GM12892 (cell line): ENCODE data around the gene UBR2.

Experiments used
- POLR2A ChIP-seq: IDR thresholded peaks from 2 replicates; pipeline ENCODE4 v1.6.1; 2011; ENCODE audit warnings: low read depth, low read length, control low read depth
- POLR2AphosphoS5 ChIP-seq: IDR thresholded peaks from 2 replicates; pipeline ENCODE4 v1.6.1; 2011; ENCODE audit warnings: low read depth, low read length, control low read depth
- TAF1 ChIP-seq: IDR thresholded peaks from 2 replicates; pipeline ENCODE4 v1.6.1; 2011; ENCODE audit warnings: low read depth, mild to moderate bottlenecking, control low read depth, low read length, borderline replicate concordance

GRCh38 chr6:42696526-42697267 is 132.9 kb downstream of the UBR2 start:
- TF ChIP-seq POLR2A (no peak), POLR2AphosphoS5 (no peak), TAF1 (no peak)
